ENCODE results near the gene DPYSL4. TPM values are rescaled to one million over a fixed set of nuclear protein-coding genes. Genes with fewer than 3 reads are reported as not detected.

DPYSL4 gene
- total RNA-seq, 1 donor from 2014 or later: 33.8 TPM

DNA sequence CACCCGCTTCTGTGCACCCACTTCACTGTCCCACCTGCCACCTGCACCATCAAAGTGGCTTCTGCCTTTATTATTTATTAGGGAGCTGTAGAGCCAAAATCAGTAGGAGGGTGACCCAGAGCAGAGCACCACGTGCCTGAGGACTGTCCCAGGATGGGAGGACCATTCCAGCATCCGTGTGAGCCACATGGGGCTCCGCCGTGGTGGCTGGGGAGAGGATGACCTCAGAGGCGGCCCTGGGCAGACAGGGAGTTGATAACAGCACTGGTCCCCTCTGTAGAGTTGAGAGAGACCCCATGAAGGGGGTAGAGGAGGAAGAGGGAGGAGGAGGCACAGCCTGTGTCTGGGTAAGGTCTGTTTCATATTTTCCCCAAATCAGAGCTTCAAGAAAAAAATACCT lies 8.7 kb upstream of the DPYSL4 start:
- no peak for TF ChIP-seq CTCF (IDR thresholded peaks at IDR 0.05)
- H3K27me3 Mint-ChIP-seq (ENCODE audit: unreplicated experiment): peaks cover 39% of the 10 kb centered on the region
- H3K27ac Mint-ChIP-seq (ENCODE audit: unreplicated experiment): no peak overlapping the region
- H3K4me1 Mint-ChIP-seq (ENCODE audit: unreplicated experiment): peaks cover 2% of the 10 kb centered on the region
- DNase-seq (ENCODE audit: extremely low spot score, unreplicated experiment): no peak
- H3K4me3 Mint-ChIP-seq (ENCODE audit: unreplicated experiment): no peak overlapping the region
- no peaks in the 10 kb centered on the region for H3K36me3 Mint-ChIP-seq (ENCODE audit: unreplicated experiment)
- no peaks in the 10 kb centered on the region for H3K9me3 Mint-ChIP-seq (ENCODE audit: unreplicated experiment)

GRCh38 chr10:132178672-132179545 lies 7.8 kb upstream of the DPYSL4 start:
- Mint-ChIP-seq H3K27ac (ENCODE audit: unreplicated experiment) (no peak overlapping the region), H3K4me3 (ENCODE audit: unreplicated experiment) (no peak overlapping the region), H3K9me3 (ENCODE audit: unreplicated experiment) (no peaks in the 10 kb centered on the region), H3K4me1 (ENCODE audit: unreplicated experiment) (peaks cover 2% of the 10 kb centered on the region), H3K27me3 (ENCODE audit: unreplicated experiment) (peaks cover 47% of the 10 kb centered on the region), H3K36me3 (ENCODE audit: unreplicated experiment) (no peaks in the 10 kb centered on the region)
- TF ChIP-seq CTCF (IDR thresholded peaks at IDR 0.05): no peak
- no peak for DNase-seq (ENCODE audit: extremely low spot score, unreplicated experiment)

GRCh38 chr10:132179551-132180392 lies 7.0 kb upstream of the DPYSL4 start:
- DNase-seq (ENCODE audit: extremely low spot score, unreplicated experiment): no peak
- no peak overlapping the region for H3K4me3 Mint-ChIP-seq (ENCODE audit: unreplicated experiment)
- peaks cover 53% of the 10 kb centered on the region for H3K27me3 Mint-ChIP-seq (ENCODE audit: unreplicated experiment)
- no peak overlapping the region for H3K27ac Mint-ChIP-seq (ENCODE audit: unreplicated experiment)
- H3K36me3 Mint-ChIP-seq (ENCODE audit: unreplicated experiment): peaks cover under 1% of the 10 kb centered on the region
- peaks cover 4% of the 10 kb centered on the region for H3K4me1 Mint-ChIP-seq (ENCODE audit: unreplicated experiment)
- H3K9me3 Mint-ChIP-seq (ENCODE audit: unreplicated experiment): no peaks in the 10 kb centered on the region
- no peak for TF ChIP-seq CTCF (IDR thresholded peaks at IDR 0.05)

DNA sequence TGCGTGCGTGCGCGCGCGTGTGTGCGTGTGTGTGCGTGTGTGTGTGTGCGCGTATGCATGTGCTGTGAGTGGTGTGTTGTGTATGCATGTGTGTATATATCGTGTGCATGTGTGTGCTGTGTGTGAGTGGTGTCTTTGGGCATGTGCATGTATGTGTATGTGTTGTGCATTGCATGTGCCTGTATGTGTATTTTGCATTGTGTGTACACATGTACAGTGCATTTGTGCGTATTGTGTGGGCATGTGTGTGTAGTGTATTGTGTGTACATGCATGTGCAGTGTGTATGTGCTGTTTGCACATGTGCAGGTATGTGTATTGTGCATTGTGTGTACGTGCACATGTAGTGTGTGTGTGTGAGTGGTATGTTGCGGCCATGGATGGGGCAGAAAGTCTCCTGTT lies 6.0 kb upstream of the DPYSL4 start:
- Mint-ChIP-seq H3K4me3 (ENCODE audit: unreplicated experiment) (no peak overlapping the region), H3K4me1 (ENCODE audit: unreplicated experiment) (peaks cover 6% of the 10 kb centered on the region), H3K9me3 (ENCODE audit: unreplicated experiment) (no peaks in the 10 kb centered on the region), H3K27me3 (ENCODE audit: unreplicated experiment) (peaks cover 49% of the 10 kb centered on the region), H3K36me3 (ENCODE audit: unreplicated experiment) (peaks cover 2% of the 10 kb centered on the region), H3K27ac (ENCODE audit: unreplicated experiment) (no peak overlapping the region)
- DNase-seq (ENCODE audit: extremely low spot score, unreplicated experiment): no peak
- TF ChIP-seq CTCF (IDR thresholded peaks at IDR 0.05): no peak

Data from osteocyte (in vitro differentiated cells).